ENCODE measurements around the gene CSH2. TPM values are rescaled to one million over a fixed set of nuclear protein-coding genes. Genes with fewer than 3 reads are reported as not detected.

Gene CSH2
- total RNA-seq, 1 donor from 2014 or later: not detected

GRCh38 chr17:63853260-63853659, 20.2 kb downstream of the CSH2 start:
- no peak for TF ChIP-seq CTCF (IDR thresholded peaks at IDR 0.05; ENCODE audit: insufficient read depth, low read length, poor library complexity, severe bottlenecking)
- H3K4me3 ChIP-seq (ENCODE audit: low read depth, low read length): no peak overlapping the region
- H3K36me3 ChIP-seq (ENCODE audit: control insufficient read depth, insufficient read depth, low read length): no peaks in the 10 kb centered on the region
- peaks cover 2% of the 10 kb centered on the region for H3K27me3 ChIP-seq (ENCODE audit: control insufficient read depth, insufficient read depth, low read length)
- DNase-seq (ENCODE audit: low read depth): no peak

- peaks cover 2% of the 10 kb centered on the region for H3K27me3 ChIP-seq (ENCODE audit: control insufficient read depth, insufficient read depth, low read length)
- H3K36me3 ChIP-seq (ENCODE audit: control insufficient read depth, insufficient read depth, low read length): no peaks in the 10 kb centered on the region
- TF ChIP-seq CTCF (IDR thresholded peaks at IDR 0.05; ENCODE audit: insufficient read depth, low read length, poor library complexity, severe bottlenecking): no peak
- DNase-seq (ENCODE audit: low read depth): no peak
- H3K4me3 ChIP-seq (ENCODE audit: low read depth, low read length): no peak overlapping the region
Observed at GRCh38 chr17:63850401-63850800, 23.1 kb downstream of the CSH2 start.

GRCh38 chr17:63848834-63849689, 24.4 kb downstream of the CSH2 start:
- H3K27me3 ChIP-seq (ENCODE audit: control insufficient read depth, insufficient read depth, low read length): peaks cover 2% of the 10 kb centered on the region
- H3K4me3 ChIP-seq (ENCODE audit: low read depth, low read length): peak overlapping the region; percentile 29
- DNase-seq (ENCODE audit: low read depth): no peak
- peak; percentile 72 for TF ChIP-seq CTCF (IDR thresholded peaks at IDR 0.05; ENCODE audit: insufficient read depth, low read length, poor library complexity, severe bottlenecking)
- H3K36me3 ChIP-seq (ENCODE audit: control insufficient read depth, insufficient read depth, low read length): no peaks in the 10 kb centered on the region

- no peak for DNase-seq (ENCODE audit: low read depth)
- Histone ChIP-seq H3K36me3 (ENCODE audit: control insufficient read depth, insufficient read depth, low read length) (no peaks in the 10 kb centered on the region), H3K4me3 (ENCODE audit: low read depth, low read length) (no peak overlapping the region), H3K27me3 (ENCODE audit: control insufficient read depth, insufficient read depth, low read length) (peaks cover 2% of the 10 kb centered on the region)
- TF ChIP-seq CTCF (IDR thresholded peaks at IDR 0.05; ENCODE audit: insufficient read depth, low read length, poor library complexity, severe bottlenecking): no peak
Observed at GRCh38 chr17:63847525-63848249, 25.8 kb downstream of the CSH2 start.

- no peak for TF ChIP-seq CTCF (IDR thresholded peaks at IDR 0.05; ENCODE audit: insufficient read depth, low read length, poor library complexity, severe bottlenecking)
- Histone ChIP-seq H3K4me3 (ENCODE audit: low read depth, low read length) (no peak overlapping the region), H3K27me3 (ENCODE audit: control insufficient read depth, insufficient read depth, low read length) (peaks cover 2% of the 10 kb centered on the region), H3K36me3 (ENCODE audit: control insufficient read depth, insufficient read depth, low read length) (no peaks in the 10 kb centered on the region)
- DNase-seq (ENCODE audit: low read depth): no peak
Observed at GRCh38 chr17:63845509-63845908, 28.0 kb downstream of the CSH2 start.

Data from kidney epithelial cell (primary cell).